ENCODE results near the gene TDRD10.

- TF ChIP-seq CTCF (IDR thresholded peaks at IDR 0.05) (no peak), ZFX (IDR thresholded peaks at IDR 0.05; ENCODE audit: borderline replicate concordance) (no peak)
These were observed 82.4 kb downstream of the TDRD10 start for GRCh38 chr1:154584267-154584994.

Data from 22Rv1 (cell line).